Neutrophil (primary cell): Measurements from ENCODE around the gene KLHL41.
"Not testable (repeated sequence)": the region's sequence is repeated elsewhere in the genome, so short reads cannot be mapped to it uniquely, and the experiment has no call there.

Source experiments
- H3K27ac ChIP-seq: fragments of 200-600 bp; sonication (generic); 2 replicates; pipeline ENCODE4 v1.5.1; 2016; ENCODE audit warnings: mild to moderate bottlenecking, moderate library complexity
- H3K27me3 ChIP-seq: fragments of 200-600 bp; sonication (generic); 2 replicates; pipeline ENCODE4 v1.6.0; 2016; ENCODE audit warnings: mild to moderate bottlenecking
- H3K36me3 ChIP-seq: fragments of 200-600 bp; sonication (generic); 2 replicates; pipeline ENCODE4 v1.5.1; 2017
- H3K4me1 ChIP-seq, 2 experiments: fragments of 200-600 bp in 1 of 2; sonication (generic) in 1 of 2; 1 replicate in 1 of 2; 2 replicates in 1 of 2; pipeline versions ENCODE4 v1.5.1 to v1.6.1; 2013 to 2016; ENCODE audit warnings: low read depth in 1 of 2, low read length in 1 of 2, mild to moderate bottlenecking in 1 of 2, moderate library complexity in 1 of 2; ENCODE audit not compliant: control insufficient read depth in 1 of 2, insufficient read depth in 1 of 2
- H3K4me3 ChIP-seq, 2 experiments: fragments of 200-600 bp in 1 of 2; sonication (generic) in 1 of 2; 1 replicate in 1 of 2; 2 replicates in 1 of 2; pipeline ENCODE4 v1.5.1; 2013 to 2016; ENCODE audit warnings: low read depth in 1 of 2, low read length in 1 of 2, mild to moderate bottlenecking in 1 of 2, moderate library complexity in 1 of 2
- H3K9me3 ChIP-seq: fragments of 200-600 bp; sonication (generic); 2 replicates; pipeline ENCODE4 v1.5.1; 2016
- CTCF ChIP-seq: fragments of 200-600 bp; sonication (generic); IDR thresholded peaks from 2 replicates; pipeline ENCODE4 v1.5.1; 2016; ENCODE audit warnings: antibody characterized with exemption

KLHL41 gene

GRCh38 chr2:169528271-169528701 is 18.8 kb downstream of the KLHL41 start:
- Histone ChIP-seq H3K9me3 (no peaks in the 10 kb centered on the region), H3K4me1 (no peaks in the 10 kb centered on the region), H3K27me3 (no peaks in the 10 kb centered on the region), H3K36me3 (peaks cover 5% of the 10 kb centered on the region), H3K4me3 (no peak overlapping the region), H3K27ac (no peak overlapping the region)
- TF ChIP-seq CTCF = peak; percentile 84

- H3K9me3 ChIP-seq, H3K27me3 ChIP-seq, H3K4me3 ChIP-seq, H3K4me1 ChIP-seq, H3K36me3 ChIP-seq, H3K27ac ChIP-seq: not testable (repeated sequence)
Observed at GRCh38 chr2:169539460-169539859, 30.0 kb downstream of the KLHL41 start.

- no peak overlapping the region for H3K4me3 ChIP-seq
- no peaks in the 10 kb centered on the region for H3K9me3 ChIP-seq
- H3K27me3 ChIP-seq = no peaks in the 10 kb centered on the region
- H3K36me3 ChIP-seq = no peaks in the 10 kb centered on the region
- no peak for TF ChIP-seq CTCF
- H3K4me1 ChIP-seq = no peaks in the 10 kb centered on the region
- H3K27ac ChIP-seq = no peak overlapping the region
Observed at GRCh38 chr2:169540146-169540545, 30.6 kb downstream of the KLHL41 start.

GRCh38 chr2:169542433-169542832 is 32.9 kb downstream of the KLHL41 start:
- Histone ChIP-seq H3K27ac (no peak overlapping the region), H3K4me3 (no peak overlapping the region), H3K27me3 (no peaks in the 10 kb centered on the region), H3K36me3 (no peaks in the 10 kb centered on the region), H3K9me3 (no peaks in the 10 kb centered on the region), H3K4me1 (no peaks in the 10 kb centered on the region)
- no peak for TF ChIP-seq CTCF

GRCh38 chr2:169546756-169547155 is 37.3 kb downstream of the KLHL41 start:
- no peak for TF ChIP-seq CTCF

GRCh38 chr2:169561364-169561763 is 51.9 kb downstream of the KLHL41 start:
- Histone ChIP-seq H3K27ac (no peak overlapping the region), H3K4me1 (no peaks in the 10 kb centered on the region), H3K27me3 (no peaks in the 10 kb centered on the region), H3K36me3 (no peaks in the 10 kb centered on the region), H3K4me3 (no peak overlapping the region), H3K9me3 (no peaks in the 10 kb centered on the region)
- no peak for TF ChIP-seq CTCF

More at GRCh38 chr2:169546756-169547155, 37.3 kb downstream of the KLHL41 start:
- H3K36me3 ChIP-seq = no peaks in the 10 kb centered on the region
- H3K4me1 ChIP-seq = no peaks in the 10 kb centered on the region
- no peak overlapping the region for H3K4me3 ChIP-seq
- H3K27me3 ChIP-seq = no peaks in the 10 kb centered on the region
- H3K9me3 ChIP-seq = no peaks in the 10 kb centered on the region
- H3K27ac ChIP-seq = no peak overlapping the region

- H3K36me3 ChIP-seq, H3K9me3 ChIP-seq, H3K27ac ChIP-seq, H3K27me3 ChIP-seq, H3K4me1 ChIP-seq, H3K4me3 ChIP-seq: not testable (repeated sequence)
Observed at GRCh38 chr2:169562084-169562483, 52.6 kb downstream of the KLHL41 start.
